AG04450 (cell line): ENCODE measurements around the gene TMCC1. TPM values are rescaled to one million over a fixed set of nuclear protein-coding genes. Genes with fewer than 3 reads are reported as not detected.

Experiments
- CTCF ChIA-PET: fragments of 300-600, 350-600 bp; formaldehyde crosslinking; extraction: SDS; loops from one replicate; lab custom pipeline; 2022; ENCODE audit warnings: antibody characterized with exemption, inconsistent platforms; lab: Charles Lee
- POLR2A ChIA-PET: fragments of 350-600 bp; formaldehyde crosslinking; extraction: SDS; loops from one replicate; lab custom pipeline; 2021; ENCODE audit warnings: antibody characterized with exemption, inconsistent platforms; lab: Yijun Ruan, JAX
- DNase-seq: peaks from one replicate; pipeline ENCODE4 v3.0.0-alpha.2; 2011; ENCODE audit warnings: low read depth, low spot score
- H3K27ac ChIP-seq: one replicate; pipeline ENCODE4 v1.5.1; 2012; ENCODE audit warnings: low read depth, low read length, control low read depth
- H3K27me3 ChIP-seq: one replicate; pipeline ENCODE4 v1.6.0; 2012; ENCODE audit warnings: low read length; ENCODE audit not compliant: control insufficient read depth, insufficient read depth
- H3K4me3 ChIP-seq: 2 replicates; pipeline ENCODE4 v1.5.1; 2011; ENCODE audit warnings: mild to moderate bottlenecking, low read depth, low read length, control low read depth
- H3K9me3 ChIP-seq: 2 replicates; pipeline ENCODE4 v1.5.1; 2012; ENCODE audit warnings: low read length; ENCODE audit not compliant: control insufficient read depth, insufficient read depth
- polyA plus RNA-seq: library from polyadenylated mRNA; depleted of rRNA; stranded (reverse); fragments of >200 nt; gene quantifications from 2 replicates; pipeline ENCODE4 v1.2.3, GENCODE V29; 2011
- TF ChIP-seq, protein P1 (sequence below): IDR thresholded peaks from 2 replicates; pipeline ENCODE4 v1.5.1; 2011; ENCODE audit warnings: low read depth, low read length, control low read depth, inconsistent platforms

Gene TMCC1
- polyA plus RNA-seq, 1 experiment: 14.1 TPM

DNA sequence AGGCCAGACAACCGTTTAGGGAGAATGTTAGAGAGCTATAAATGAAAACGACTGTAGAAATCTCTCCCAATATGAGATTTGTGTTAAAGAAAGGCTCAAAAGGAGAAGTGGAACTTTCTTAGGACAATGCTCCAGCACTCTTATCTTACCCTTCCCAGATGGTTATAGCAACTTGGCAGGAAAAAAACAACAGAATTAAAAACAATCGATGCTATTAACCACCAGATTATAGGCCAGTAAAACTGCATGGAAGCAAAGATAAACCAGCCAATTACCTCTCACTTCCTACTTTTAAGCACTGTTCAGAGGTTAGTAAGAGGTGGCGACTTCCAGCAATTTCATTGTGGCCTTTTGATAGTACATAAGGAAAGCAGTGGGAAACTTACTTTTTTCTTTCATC, 72.9 kb downstream of the TMCC1 start:
- no peak for DNase-seq
- TF ChIP-seq, protein P1, sequence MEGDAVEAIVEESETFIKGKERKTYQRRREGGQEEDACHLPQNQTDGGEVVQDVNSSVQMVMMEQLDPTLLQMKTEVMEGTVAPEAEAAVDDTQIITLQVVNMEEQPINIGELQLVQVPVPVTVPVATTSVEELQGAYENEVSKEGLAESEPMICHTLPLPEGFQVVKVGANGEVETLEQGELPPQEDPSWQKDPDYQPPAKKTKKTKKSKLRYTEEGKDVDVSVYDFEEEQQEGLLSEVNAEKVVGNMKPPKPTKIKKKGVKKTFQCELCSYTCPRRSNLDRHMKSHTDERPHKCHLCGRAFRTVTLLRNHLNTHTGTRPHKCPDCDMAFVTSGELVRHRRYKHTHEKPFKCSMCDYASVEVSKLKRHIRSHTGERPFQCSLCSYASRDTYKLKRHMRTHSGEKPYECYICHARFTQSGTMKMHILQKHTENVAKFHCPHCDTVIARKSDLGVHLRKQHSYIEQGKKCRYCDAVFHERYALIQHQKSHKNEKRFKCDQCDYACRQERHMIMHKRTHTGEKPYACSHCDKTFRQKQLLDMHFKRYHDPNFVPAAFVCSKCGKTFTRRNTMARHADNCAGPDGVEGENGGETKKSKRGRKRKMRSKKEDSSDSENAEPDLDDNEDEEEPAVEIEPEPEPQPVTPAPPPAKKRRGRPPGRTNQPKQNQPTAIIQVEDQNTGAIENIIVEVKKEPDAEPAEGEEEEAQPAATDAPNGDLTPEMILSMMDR: no peak
- Histone ChIP-seq H3K27me3 (no peaks in the 10 kb centered on the region), H3K9me3 (no peaks in the 10 kb centered on the region), H3K27ac (no peak overlapping the region), H3K4me3 (no peak overlapping the region)
- ChIA-PET CTCF (interaction anchor here (1.0 kb wide), 1 partner anchor 9 kb away, joined by 3 read pairs; no protein-coding TSS in a partner anchor), POLR2A (no interaction called here)

DNA sequence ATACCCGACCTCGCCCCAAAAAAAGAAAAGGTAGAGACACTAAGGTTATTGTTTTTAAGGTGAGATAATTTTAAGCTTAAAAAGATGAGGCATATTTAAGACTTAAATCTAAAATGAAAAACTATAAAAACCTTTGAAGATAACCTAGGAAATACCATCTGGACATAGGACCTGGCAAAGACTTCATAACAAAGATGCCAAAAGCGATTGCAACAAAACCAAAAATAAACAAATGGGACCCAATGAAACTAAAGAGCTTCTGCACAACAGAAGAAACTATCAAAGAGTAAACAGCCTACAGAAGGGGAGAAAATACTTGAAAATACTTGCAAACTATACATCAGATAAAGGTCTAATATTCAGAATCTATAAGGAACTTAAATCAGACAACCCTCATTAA, 80.9 kb downstream of the TMCC1 start:
- DNase-seq: no peak
- ChIA-PET CTCF (interaction anchor here (0.8 to 1.2 kb wide), 3 partner anchors 12 to 163 kb away, joined by 4 to 8 read pairs (median 6); no protein-coding TSS in a partner anchor), POLR2A (interaction anchor here (0.6 kb wide), 1 partner anchor 807 kb away, joined by 6 read pairs; no protein-coding TSS in a partner anchor)
- Histone ChIP-seq H3K9me3 (no peaks in the 10 kb centered on the region), H3K27ac (no peak overlapping the region), H3K4me3 (no peak overlapping the region), H3K27me3 (no peaks in the 10 kb centered on the region)
- TF ChIP-seq, protein P1: no peak

DNA sequence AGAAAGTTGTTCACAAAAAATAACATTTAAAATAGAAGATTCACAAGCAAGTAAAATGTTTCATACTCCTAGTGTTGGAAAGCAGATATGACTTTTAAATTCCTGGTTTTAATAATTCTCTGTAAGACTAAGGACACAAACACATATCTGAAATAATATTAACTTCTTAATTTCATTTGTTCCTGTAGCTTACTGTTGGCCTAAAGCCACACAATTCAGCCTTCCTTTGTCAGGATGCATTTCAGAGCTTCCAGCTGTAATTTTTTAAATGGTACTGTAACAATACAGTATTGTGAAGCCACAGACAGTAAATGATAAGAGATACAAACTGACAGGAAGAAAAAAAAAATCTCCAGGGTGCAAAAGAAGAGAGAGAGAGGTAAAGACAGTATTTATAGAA, 84.2 kb downstream of the TMCC1 start:
- no peaks in the 10 kb centered on the region for H3K9me3 ChIP-seq
- no peak for DNase-seq
- CTCF ChIA-PET: interaction anchor here (0.6 to 1.3 kb wide), 5 partner anchors 13 to 319 kb away, joined by 3 to 5 read pairs (median 4); no protein-coding TSS in a partner anchor
- no peak overlapping the region for H3K4me3 ChIP-seq
- POLR2A ChIA-PET: interaction anchor here (0.6 kb wide), 1 partner anchor 368 kb away, joined by 3 read pairs; no protein-coding TSS in a partner anchor
- TF ChIP-seq, protein P1: no peak
- no peaks in the 10 kb centered on the region for H3K27me3 ChIP-seq
- no peak overlapping the region for H3K27ac ChIP-seq

DNA sequence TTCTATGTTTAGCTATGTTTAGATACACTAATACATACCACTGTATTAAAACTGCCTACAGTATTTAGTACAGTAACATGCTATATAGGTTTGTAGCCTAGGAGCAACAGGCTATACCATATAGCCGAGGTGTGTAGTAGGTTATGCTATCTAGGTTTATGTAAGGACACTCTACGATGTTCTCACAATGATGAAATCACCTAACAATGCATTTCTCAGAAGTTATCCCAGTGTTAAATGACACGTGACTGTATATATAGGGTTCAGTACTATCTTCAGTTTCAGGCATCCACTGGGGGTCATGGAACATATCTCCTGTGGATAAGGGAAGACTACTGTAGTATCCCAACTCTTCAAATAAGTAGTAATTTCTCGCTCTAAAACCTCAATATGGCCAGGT, 97.4 kb downstream of the TMCC1 start:
- TF ChIP-seq, protein P1: no peak
- Histone ChIP-seq H3K4me3 (no peak overlapping the region), H3K9me3 (no peaks in the 10 kb centered on the region), H3K27ac (no peak overlapping the region), H3K27me3 (no peaks in the 10 kb centered on the region)
- ChIA-PET POLR2A (no interaction called here), CTCF (no interaction called here)
- no peak for DNase-seq

DNA sequence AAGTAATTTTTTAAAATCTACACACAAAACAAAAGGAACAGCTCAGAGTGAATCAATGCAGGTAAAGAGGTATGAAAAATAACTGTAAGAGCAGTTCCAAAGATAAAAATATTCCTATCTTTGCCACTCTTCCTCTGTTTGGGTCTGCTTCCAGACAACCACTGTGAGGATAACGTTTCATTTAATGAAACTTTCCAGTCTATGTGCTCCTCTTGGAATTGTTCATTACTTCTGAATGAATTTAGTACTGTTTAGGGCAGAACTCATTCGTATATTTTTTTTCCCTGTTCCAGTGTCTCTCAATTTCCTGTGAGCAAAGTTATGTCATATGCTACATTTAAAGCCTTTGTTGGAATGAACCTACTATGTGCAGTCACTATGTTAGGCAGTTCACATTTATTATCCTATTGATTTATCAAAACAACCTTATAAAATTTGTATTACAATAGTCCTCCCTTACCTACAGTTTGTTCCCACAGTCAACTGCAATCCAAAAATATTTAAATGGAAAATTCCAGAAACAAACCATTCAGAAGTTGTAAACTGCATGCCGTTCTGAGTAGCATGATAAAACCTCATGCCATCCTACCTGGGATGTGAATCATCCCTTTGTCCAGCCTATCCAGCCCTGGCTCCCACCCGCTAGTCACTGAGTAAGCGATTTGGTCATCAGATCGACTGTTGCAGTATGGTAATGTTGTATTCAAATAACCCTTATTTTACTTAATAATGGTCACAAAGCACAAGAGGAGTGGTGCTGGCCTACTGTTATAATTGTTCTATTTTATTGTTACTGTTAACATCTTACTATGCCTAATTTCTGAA, 98.1 kb downstream of the TMCC1 start:
- no peaks in the 10 kb centered on the region for H3K9me3 ChIP-seq
- H3K27ac ChIP-seq: no peak overlapping the region
- H3K4me3 ChIP-seq: no peak overlapping the region
- ChIA-PET POLR2A (no interaction called here), CTCF (interaction anchor here (1.6 kb wide), 1 partner anchor 13 kb away, joined by 4 read pairs; no protein-coding TSS in a partner anchor)
- TF ChIP-seq, protein P1: no peak
- H3K27me3 ChIP-seq: no peaks in the 10 kb centered on the region
- DNase-seq: no peak
